ENCODE results near the gene SYDE2.
A peak's percentile ranks its signal among the peaks of the same experiment; 100 is the strongest.
"Not testable (repeated sequence)": the region's sequence is repeated elsewhere in the genome, so short reads cannot be mapped to it uniquely, and the experiment has no call there.

SYDE2 gene

GRCh38 chr1:85202092-85202863, 1.5 kb upstream of the SYDE2 start:
- Histone ChIP-seq H3K9ac (ENCODE audit: low read length) (peak overlapping the region; percentile 7), H3K36me3 (ENCODE audit: control insufficient read depth, insufficient read depth, low read length) (no peaks in the 10 kb centered on the region), H3K4me3 (ENCODE audit: low read length) (peak overlapping the region; percentile 68), H3K4me1 (ENCODE audit: control insufficient read depth, insufficient read depth, low read length) (peaks cover 7% of the 10 kb centered on the region), H3K27ac (ENCODE audit: low read depth, low read length) (peak overlapping the region; percentile 98), H3K27me3 (ENCODE audit: control insufficient read depth, insufficient read depth, low read length) (peaks cover 4% of the 10 kb centered on the region)

DNA sequence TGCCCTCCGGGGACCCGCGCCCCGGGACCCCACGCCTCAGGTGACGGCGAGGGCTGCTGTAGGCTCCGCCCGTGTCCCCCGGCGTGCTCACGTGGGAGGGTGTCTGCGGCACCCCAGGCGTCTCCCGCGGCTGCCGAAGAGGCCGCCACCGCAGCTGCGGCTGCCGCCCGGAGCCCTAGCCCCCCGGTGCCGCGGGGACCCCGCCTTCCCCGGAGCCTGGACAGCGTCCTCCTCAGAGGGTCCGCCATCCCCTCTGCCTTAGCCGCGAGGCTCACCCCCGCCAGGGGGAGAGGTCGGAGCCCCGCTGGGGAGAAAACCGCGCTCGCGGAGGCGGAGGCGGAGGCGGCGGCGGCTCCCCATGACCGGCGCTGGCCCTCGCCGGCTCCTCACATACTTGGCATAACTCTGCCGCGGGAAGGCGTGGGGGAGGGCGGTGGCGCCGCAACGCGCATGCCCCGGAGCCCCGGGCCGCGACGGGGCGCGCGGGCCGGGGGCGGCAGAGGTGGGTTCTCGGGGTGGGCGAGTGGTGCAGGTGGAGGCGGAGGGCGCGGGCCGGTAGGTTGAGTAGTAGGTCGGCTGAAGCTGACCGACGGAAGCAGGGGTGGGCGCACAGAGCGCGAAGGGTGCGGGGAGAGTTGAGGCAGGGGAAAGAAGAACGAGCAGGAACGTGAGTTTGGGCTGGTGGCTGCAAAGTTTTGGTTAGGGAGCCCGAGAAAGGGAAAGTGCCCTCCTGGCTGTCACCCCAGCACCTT, 700 bp upstream of the SYDE2 start:
- H3K4me3 ChIP-seq (ENCODE audit: low read length): peak overlapping the region; percentile 68
- no peaks in the 10 kb centered on the region for H3K36me3 ChIP-seq (ENCODE audit: control insufficient read depth, insufficient read depth, low read length)
- H3K4me1 ChIP-seq (ENCODE audit: control insufficient read depth, insufficient read depth, low read length): peaks cover 7% of the 10 kb centered on the region
- peak overlapping the region; percentile 54 for H3K9ac ChIP-seq (ENCODE audit: low read length)
- peaks cover 4% of the 10 kb centered on the region for H3K27me3 ChIP-seq (ENCODE audit: control insufficient read depth, insufficient read depth, low read length)
- H3K27ac ChIP-seq (ENCODE audit: low read depth, low read length): peak overlapping the region; percentile 98

DNA sequence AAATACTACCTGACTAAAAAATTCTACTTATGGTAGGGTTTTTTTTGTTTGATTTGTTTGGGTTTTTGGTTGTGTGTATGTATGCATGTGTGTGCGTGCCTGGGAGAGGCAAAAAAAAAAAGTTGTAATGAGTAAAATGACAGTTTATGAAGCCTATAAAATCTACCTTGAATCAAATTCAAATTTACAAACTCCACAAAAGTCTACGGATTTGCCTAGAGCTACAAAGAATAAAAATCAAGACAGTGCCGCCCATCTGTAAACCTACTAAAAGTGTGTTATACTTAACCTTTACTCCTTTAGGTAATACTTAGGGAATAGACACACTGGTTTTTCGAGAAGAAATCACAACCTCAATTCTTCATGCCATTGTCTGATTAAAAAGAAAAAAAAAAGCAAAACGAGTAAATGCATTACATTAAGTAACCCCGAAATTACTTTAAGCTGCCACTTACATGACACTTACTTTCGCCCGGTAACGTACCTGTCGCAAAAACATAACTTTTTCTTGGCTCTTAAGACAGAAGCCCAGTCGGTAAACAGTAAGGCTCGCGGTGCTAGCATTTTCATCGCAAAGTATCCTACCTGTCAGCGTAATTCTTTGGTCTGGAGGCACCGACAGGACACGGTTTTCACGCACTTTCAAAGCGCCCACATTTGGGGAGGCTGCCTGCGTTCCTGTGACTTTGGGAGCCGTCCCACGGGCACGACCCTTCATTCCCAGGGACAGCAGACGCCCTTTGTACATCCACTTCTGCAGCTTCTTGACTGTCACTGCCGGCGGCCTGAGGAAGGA, 951 bp downstream of the SYDE2 start:
- Histone ChIP-seq H3K27ac (ENCODE audit: low read depth, low read length) (peak overlapping the region; percentile 98), H3K9ac (ENCODE audit: low read length) (peak overlapping the region; percentile 71), H3K4me3 (ENCODE audit: low read length) (peak overlapping the region; percentile 68), H3K4me1 (ENCODE audit: control insufficient read depth, insufficient read depth, low read length) (peaks cover 7% of the 10 kb centered on the region), H3K36me3 (ENCODE audit: control insufficient read depth, insufficient read depth, low read length) (no peaks in the 10 kb centered on the region), H3K27me3 (ENCODE audit: control insufficient read depth, insufficient read depth, low read length) (peaks cover 4% of the 10 kb centered on the region)

- H3K4me1 ChIP-seq (ENCODE audit: control insufficient read depth, insufficient read depth, low read length): peaks cover 2% of the 10 kb centered on the region
- H3K27ac ChIP-seq (ENCODE audit: low read depth, low read length): peak overlapping the region; percentile 98
- no peak overlapping the region for H3K9ac ChIP-seq (ENCODE audit: low read length)
These were observed 2.0 kb downstream of the SYDE2 start for GRCh38 chr1:85198864-85199263.

DNA sequence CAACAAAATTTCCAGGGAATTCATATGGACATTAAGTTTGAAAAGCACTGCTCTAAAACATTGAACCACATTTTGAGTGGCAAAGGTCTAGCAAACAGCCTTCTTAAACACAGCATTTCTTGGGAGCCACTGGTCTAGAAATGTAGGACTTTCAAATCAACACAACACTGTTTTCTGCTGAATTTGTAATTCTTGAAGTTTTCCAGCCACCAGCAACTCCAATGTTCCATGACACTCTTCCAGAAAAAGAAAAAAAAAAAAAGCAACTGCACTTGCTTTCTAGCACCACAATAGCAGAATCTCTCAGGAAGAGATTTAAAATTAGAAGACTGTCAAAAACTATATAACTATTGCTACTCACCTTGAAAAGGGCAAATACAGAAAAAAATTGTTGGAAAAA, 4.5 kb downstream of the SYDE2 start:
- Histone ChIP-seq H3K9ac (ENCODE audit: low read length) (no peak overlapping the region), H3K4me3 (ENCODE audit: low read length) (no peak overlapping the region), H3K27ac (ENCODE audit: low read depth, low read length) (no peak overlapping the region), H3K4me1 (ENCODE audit: control insufficient read depth, insufficient read depth, low read length) (peaks cover 2% of the 10 kb centered on the region), H3K27me3 (ENCODE audit: control insufficient read depth, insufficient read depth, low read length) (peaks cover 4% of the 10 kb centered on the region), H3K36me3 (ENCODE audit: control insufficient read depth, insufficient read depth, low read length) (no peaks in the 10 kb centered on the region)

More at GRCh38 chr1:85198864-85199263, 2.0 kb downstream of the SYDE2 start:
- Histone ChIP-seq H3K36me3 (ENCODE audit: control insufficient read depth, insufficient read depth, low read length) (no peaks in the 10 kb centered on the region), H3K4me3 (ENCODE audit: low read length) (peak overlapping the region; percentile 68), H3K27me3 (ENCODE audit: control insufficient read depth, insufficient read depth, low read length) (peaks cover 4% of the 10 kb centered on the region)

- Histone ChIP-seq H3K27ac (ENCODE audit: low read depth, low read length) (peak overlapping the region; percentile 31), H3K27me3 (ENCODE audit: control insufficient read depth, insufficient read depth, low read length) (peaks cover 4% of the 10 kb centered on the region), H3K9ac (ENCODE audit: low read length) (no peak overlapping the region), H3K4me1 (ENCODE audit: control insufficient read depth, insufficient read depth, low read length) (peaks cover 2% of the 10 kb centered on the region), H3K36me3 (ENCODE audit: control insufficient read depth, insufficient read depth, low read length) (no peaks in the 10 kb centered on the region), H3K4me3 (ENCODE audit: low read length) (peak overlapping the region; percentile 3)
These were observed 5.1 kb downstream of the SYDE2 start for GRCh38 chr1:85195703-85196102.

DNA sequence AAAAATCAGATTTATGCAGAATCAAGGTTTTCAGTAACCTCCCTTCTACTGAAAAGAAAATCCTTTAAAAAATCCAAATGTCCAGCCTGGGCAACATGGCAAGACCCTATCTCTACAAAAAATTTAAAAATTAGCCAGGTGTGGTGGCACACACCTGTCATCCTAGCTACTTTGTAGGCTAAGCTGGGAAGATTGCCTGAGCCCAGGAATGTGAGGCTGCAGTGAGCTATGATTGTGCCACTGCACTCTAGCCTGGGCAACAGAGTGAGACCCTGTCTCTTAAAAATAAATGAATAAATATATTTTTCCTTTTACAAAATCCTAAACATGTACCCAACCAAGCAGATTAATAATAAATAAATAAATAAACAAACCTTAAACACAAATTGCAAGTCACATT, 8.7 kb downstream of the SYDE2 start:
- H3K4me3 ChIP-seq (ENCODE audit: low read length); H3K27me3 ChIP-seq (ENCODE audit: control insufficient read depth, insufficient read depth, low read length); H3K9ac ChIP-seq (ENCODE audit: low read length); H3K27ac ChIP-seq (ENCODE audit: low read depth, low read length); H3K36me3 ChIP-seq (ENCODE audit: control insufficient read depth, insufficient read depth, low read length): not testable (repeated sequence)
- peaks cover 10% of the 10 kb centered on the region for H3K4me1 ChIP-seq (ENCODE audit: control insufficient read depth, insufficient read depth, low read length)

DNA sequence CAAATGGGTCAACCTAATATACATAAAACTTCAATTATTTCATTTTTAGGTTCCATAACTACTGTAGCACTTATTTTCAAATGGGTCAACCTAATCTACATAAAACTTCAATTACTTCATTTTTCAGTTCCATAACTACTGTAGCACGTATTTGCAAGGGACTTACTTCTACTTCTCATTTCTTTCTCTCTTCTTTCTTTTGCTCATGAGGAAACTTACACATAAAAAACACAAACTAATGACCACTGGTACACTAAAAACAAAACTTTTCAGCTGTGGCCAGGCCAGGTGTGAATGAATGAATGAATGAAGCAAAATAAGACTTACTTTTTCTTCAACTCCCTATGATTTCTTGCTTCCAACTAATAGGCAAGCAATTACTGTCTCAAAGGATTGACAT, 11.7 kb downstream of the SYDE2 start:
- peaks cover 10% of the 10 kb centered on the region for H3K4me1 ChIP-seq (ENCODE audit: control insufficient read depth, insufficient read depth, low read length)
- H3K27me3 ChIP-seq (ENCODE audit: control insufficient read depth, insufficient read depth, low read length): no peaks in the 10 kb centered on the region
- peaks cover 4% of the 10 kb centered on the region for H3K36me3 ChIP-seq (ENCODE audit: control insufficient read depth, insufficient read depth, low read length)
- H3K4me3 ChIP-seq (ENCODE audit: low read length): no peak overlapping the region
- no peak overlapping the region for H3K9ac ChIP-seq (ENCODE audit: low read length)
- H3K27ac ChIP-seq (ENCODE audit: low read depth, low read length): no peak overlapping the region

GRCh38 chr1:85188530-85188929, 12.3 kb downstream of the SYDE2 start:
- peaks cover 4% of the 10 kb centered on the region for H3K36me3 ChIP-seq (ENCODE audit: control insufficient read depth, insufficient read depth, low read length)
- H3K4me1 ChIP-seq (ENCODE audit: control insufficient read depth, insufficient read depth, low read length): peaks cover 10% of the 10 kb centered on the region
- H3K27me3 ChIP-seq (ENCODE audit: control insufficient read depth, insufficient read depth, low read length): no peaks in the 10 kb centered on the region
- H3K4me3 ChIP-seq (ENCODE audit: low read length): no peak overlapping the region
- H3K9ac ChIP-seq (ENCODE audit: low read length): no peak overlapping the region
- H3K27ac ChIP-seq (ENCODE audit: low read depth, low read length): peak overlapping the region; percentile 45

- not testable (repeated sequence) for H3K36me3 ChIP-seq (ENCODE audit: control insufficient read depth, insufficient read depth, low read length); H3K4me1 ChIP-seq (ENCODE audit: control insufficient read depth, insufficient read depth, low read length); H3K4me3 ChIP-seq (ENCODE audit: low read length)
These were observed 13.8 kb downstream of the SYDE2 start for GRCh38 chr1:85187021-85187420.

DNA sequence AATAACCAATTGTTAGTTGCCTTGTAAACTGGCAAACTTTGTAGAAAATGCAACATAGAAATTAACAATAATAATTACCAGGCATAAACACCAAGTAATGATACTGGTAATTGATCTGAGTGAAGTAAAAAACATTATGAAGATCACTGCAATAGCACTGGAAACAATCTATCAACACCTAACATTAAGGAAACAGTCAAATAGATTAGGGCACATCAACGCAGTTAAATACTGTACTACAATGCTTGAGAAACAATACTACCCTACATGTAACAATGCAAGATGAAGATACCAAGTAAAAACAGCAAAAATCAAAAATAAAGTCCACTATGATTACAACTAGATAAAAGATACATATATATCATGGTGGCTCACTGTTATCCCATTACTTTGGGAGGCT, 16.6 kb downstream of the SYDE2 start:
- Histone ChIP-seq H3K4me3 (ENCODE audit: low read length) (no peak overlapping the region), H3K27ac (ENCODE audit: low read depth, low read length) (no peak overlapping the region), H3K36me3 (ENCODE audit: control insufficient read depth, insufficient read depth, low read length) (no peaks in the 10 kb centered on the region), H3K27me3 (ENCODE audit: control insufficient read depth, insufficient read depth, low read length) (no peaks in the 10 kb centered on the region), H3K4me1 (ENCODE audit: control insufficient read depth, insufficient read depth, low read length) (peaks cover 9% of the 10 kb centered on the region), H3K9ac (ENCODE audit: low read length) (no peak overlapping the region)

More at GRCh38 chr1:85187021-85187420, 13.8 kb downstream of the SYDE2 start:
- not testable (repeated sequence) for H3K27me3 ChIP-seq (ENCODE audit: control insufficient read depth, insufficient read depth, low read length); H3K9ac ChIP-seq (ENCODE audit: low read length); H3K27ac ChIP-seq (ENCODE audit: low read depth, low read length)

GRCh38 chr1:85182700-85183099, 18.1 kb downstream of the SYDE2 start:
- H3K27ac ChIP-seq (ENCODE audit: low read depth, low read length): peak overlapping the region; percentile 16
- H3K9ac ChIP-seq (ENCODE audit: low read length): no peak overlapping the region
- H3K4me3 ChIP-seq (ENCODE audit: low read length): no peak overlapping the region
- H3K27me3 ChIP-seq (ENCODE audit: control insufficient read depth, insufficient read depth, low read length): no peaks in the 10 kb centered on the region
- no peaks in the 10 kb centered on the region for H3K36me3 ChIP-seq (ENCODE audit: control insufficient read depth, insufficient read depth, low read length)
- peaks cover 6% of the 10 kb centered on the region for H3K4me1 ChIP-seq (ENCODE audit: control insufficient read depth, insufficient read depth, low read length)

Measured in rectal smooth muscle tissue (tissue), 1 donor.